ENCODE data around the gene SOWAHC. TPM values are rescaled to one million over a fixed set of nuclear protein-coding genes. Genes with fewer than 3 reads are reported as not detected.
"Not testable (repeated sequence)": the region's sequence is repeated elsewhere in the genome, so short reads cannot be mapped to it uniquely, and the experiment has no call there.

Gene SOWAHC
- total RNA-seq, 1 donor from 2014 or later: 2.2 TPM

GRCh38 chr2:109637749-109638570, 23.8 kb downstream of the SOWAHC start:
- Mint-ChIP-seq H3K4me3 (ENCODE audit: unreplicated experiment) (no peak overlapping the region), H3K27ac (ENCODE audit: unreplicated experiment) (no peak overlapping the region), H3K27me3 (ENCODE audit: unreplicated experiment) (no peaks in the 10 kb centered on the region), H3K4me1 (ENCODE audit: unreplicated experiment) (peaks cover 5% of the 10 kb centered on the region), H3K9me3 (ENCODE audit: unreplicated experiment) (no peaks in the 10 kb centered on the region), H3K36me3 (ENCODE audit: low read depth, unreplicated experiment) (no peaks in the 10 kb centered on the region)
- TF ChIP-seq, protein P1, sequence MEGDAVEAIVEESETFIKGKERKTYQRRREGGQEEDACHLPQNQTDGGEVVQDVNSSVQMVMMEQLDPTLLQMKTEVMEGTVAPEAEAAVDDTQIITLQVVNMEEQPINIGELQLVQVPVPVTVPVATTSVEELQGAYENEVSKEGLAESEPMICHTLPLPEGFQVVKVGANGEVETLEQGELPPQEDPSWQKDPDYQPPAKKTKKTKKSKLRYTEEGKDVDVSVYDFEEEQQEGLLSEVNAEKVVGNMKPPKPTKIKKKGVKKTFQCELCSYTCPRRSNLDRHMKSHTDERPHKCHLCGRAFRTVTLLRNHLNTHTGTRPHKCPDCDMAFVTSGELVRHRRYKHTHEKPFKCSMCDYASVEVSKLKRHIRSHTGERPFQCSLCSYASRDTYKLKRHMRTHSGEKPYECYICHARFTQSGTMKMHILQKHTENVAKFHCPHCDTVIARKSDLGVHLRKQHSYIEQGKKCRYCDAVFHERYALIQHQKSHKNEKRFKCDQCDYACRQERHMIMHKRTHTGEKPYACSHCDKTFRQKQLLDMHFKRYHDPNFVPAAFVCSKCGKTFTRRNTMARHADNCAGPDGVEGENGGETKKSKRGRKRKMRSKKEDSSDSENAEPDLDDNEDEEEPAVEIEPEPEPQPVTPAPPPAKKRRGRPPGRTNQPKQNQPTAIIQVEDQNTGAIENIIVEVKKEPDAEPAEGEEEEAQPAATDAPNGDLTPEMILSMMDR (IDR thresholded peaks at IDR 0.05; ENCODE audit: unreplicated experiment): no peak
- DNase-seq (ENCODE audit: low spot score): no peak

DNA sequence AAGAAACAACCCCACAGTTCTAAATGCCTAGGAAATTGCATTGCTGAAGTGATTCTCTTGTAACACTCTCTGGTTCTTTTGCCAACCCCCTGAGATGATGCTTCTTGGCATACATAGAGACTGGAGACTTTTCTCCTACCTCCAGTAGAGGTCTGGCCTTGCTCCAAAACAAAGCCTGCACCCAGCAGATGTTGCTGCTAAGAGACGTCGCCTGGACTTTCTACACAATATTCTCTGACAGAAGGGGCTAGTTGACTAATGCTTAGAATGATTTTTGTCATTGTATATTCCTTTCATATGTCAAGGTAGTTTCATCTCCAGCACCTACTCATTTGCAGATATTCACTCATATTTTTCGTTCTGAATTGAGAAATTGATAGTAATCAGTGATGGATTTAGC, 24.6 kb downstream of the SOWAHC start:
- no peak for DNase-seq (ENCODE audit: low spot score)
- no peaks in the 10 kb centered on the region for H3K9me3 Mint-ChIP-seq (ENCODE audit: unreplicated experiment)
- TF ChIP-seq, protein P1 (IDR thresholded peaks at IDR 0.05; ENCODE audit: unreplicated experiment): no peak
- H3K27me3 Mint-ChIP-seq (ENCODE audit: unreplicated experiment): no peaks in the 10 kb centered on the region
- H3K4me3 Mint-ChIP-seq (ENCODE audit: unreplicated experiment): no peak overlapping the region
- no peak overlapping the region for H3K27ac Mint-ChIP-seq (ENCODE audit: unreplicated experiment)
- peaks cover 5% of the 10 kb centered on the region for H3K4me1 Mint-ChIP-seq (ENCODE audit: unreplicated experiment)
- H3K36me3 Mint-ChIP-seq (ENCODE audit: low read depth, unreplicated experiment): no peaks in the 10 kb centered on the region

DNA sequence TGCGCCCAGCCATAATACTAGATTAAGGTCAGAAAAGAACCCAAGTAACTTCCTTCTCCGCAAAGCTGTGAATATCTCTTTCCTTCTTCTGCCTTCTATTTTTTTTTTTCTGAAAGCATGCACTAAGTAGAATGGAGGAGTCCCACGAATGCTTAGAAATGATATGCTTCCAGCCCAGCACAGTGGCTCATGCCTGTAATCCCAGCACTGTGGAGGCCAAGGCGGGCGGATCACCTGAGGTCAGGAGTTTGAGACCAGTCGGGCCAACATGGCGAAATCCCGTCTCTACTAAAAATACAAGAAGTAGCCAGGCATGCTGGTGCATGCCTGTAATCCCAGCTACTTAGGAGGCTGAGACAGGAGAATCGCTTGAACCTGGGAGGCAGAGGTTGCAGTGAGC, 25.8 kb downstream of the SOWAHC start:
- not testable (repeated sequence) for H3K4me3 Mint-ChIP-seq (ENCODE audit: unreplicated experiment); H3K27ac Mint-ChIP-seq (ENCODE audit: unreplicated experiment); H3K27me3 Mint-ChIP-seq (ENCODE audit: unreplicated experiment); H3K9me3 Mint-ChIP-seq (ENCODE audit: unreplicated experiment); DNase-seq (ENCODE audit: low spot score); H3K36me3 Mint-ChIP-seq (ENCODE audit: low read depth, unreplicated experiment)
- peaks cover 13% of the 10 kb centered on the region for H3K4me1 Mint-ChIP-seq (ENCODE audit: unreplicated experiment)

GRCh38 chr2:109644571-109645275, 30.6 kb downstream of the SOWAHC start:
- DNase-seq (ENCODE audit: low spot score): no peak

DNA sequence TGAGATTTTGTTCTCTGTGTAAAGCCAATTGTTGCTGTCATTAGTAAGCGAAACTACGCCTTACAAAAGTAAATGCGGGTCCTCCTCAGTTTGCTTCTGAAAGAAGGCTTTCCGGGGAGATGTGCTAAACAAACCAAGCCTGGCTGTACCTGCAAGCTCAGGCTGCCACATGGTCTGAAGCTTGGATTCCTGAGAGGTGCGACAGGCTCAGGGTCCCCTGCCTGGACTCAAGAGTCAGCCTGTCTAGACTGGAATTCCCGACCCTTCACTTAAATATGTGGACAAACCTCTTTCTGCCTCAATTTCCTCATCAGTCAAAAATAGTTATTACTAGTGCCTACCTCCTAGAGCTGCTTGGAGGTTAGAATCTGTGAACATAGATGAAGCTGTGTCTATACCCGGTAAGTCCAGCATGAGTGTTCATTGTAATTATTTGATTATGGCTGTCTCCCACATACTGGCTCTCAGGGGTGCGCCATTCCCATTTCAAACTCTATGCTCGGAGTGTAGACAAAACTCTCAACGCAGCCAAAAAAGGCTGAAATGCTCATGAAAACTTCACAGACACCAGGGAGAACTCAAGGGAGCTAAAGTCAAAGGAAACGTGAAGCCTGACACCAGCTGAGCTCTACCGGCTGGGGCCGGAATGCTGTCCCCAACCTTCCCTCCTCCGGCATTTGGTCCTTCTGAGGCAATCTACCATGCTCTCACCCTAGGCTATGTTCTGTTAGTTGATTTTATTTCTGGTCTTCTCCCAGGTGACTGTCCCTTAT, 31.4 kb downstream of the SOWAHC start:
- no peak overlapping the region for H3K27ac Mint-ChIP-seq (ENCODE audit: unreplicated experiment)
- H3K27me3 Mint-ChIP-seq (ENCODE audit: unreplicated experiment): peaks cover 1% of the 10 kb centered on the region
- no peaks in the 10 kb centered on the region for H3K9me3 Mint-ChIP-seq (ENCODE audit: unreplicated experiment)
- no peak overlapping the region for H3K4me3 Mint-ChIP-seq (ENCODE audit: unreplicated experiment)
- TF ChIP-seq, protein P1 (IDR thresholded peaks at IDR 0.05; ENCODE audit: unreplicated experiment): no peak
- DNase-seq (ENCODE audit: low spot score): no peak
- H3K4me1 Mint-ChIP-seq (ENCODE audit: unreplicated experiment): peaks cover 13% of the 10 kb centered on the region
- H3K36me3 Mint-ChIP-seq (ENCODE audit: low read depth, unreplicated experiment): no peaks in the 10 kb centered on the region

More at GRCh38 chr2:109644571-109645275, 30.6 kb downstream of the SOWAHC start:
- TF ChIP-seq, protein P1 (IDR thresholded peaks at IDR 0.05; ENCODE audit: unreplicated experiment): no peak
- H3K4me1 Mint-ChIP-seq (ENCODE audit: unreplicated experiment): peaks cover 13% of the 10 kb centered on the region
- H3K27ac Mint-ChIP-seq (ENCODE audit: unreplicated experiment): no peak overlapping the region
- H3K9me3 Mint-ChIP-seq (ENCODE audit: unreplicated experiment): no peaks in the 10 kb centered on the region
- no peak overlapping the region for H3K4me3 Mint-ChIP-seq (ENCODE audit: unreplicated experiment)
- no peaks in the 10 kb centered on the region for H3K36me3 Mint-ChIP-seq (ENCODE audit: low read depth, unreplicated experiment)
- H3K27me3 Mint-ChIP-seq (ENCODE audit: unreplicated experiment): no peaks in the 10 kb centered on the region
